Liver (tissue), 9 donors: Measurements from ENCODE around the gene ASNSD1. TPM values are rescaled to one million over a fixed set of nuclear protein-coding genes. Genes with fewer than 3 reads are reported as not detected.

Experiments
- DNase-seq: peaks from one replicate; pipeline ENCODE4 v3.0.0-alpha.2; 2017; ENCODE audit warnings: low spot score
- H3K27ac ChIP-seq, 2 donors: one replicate each; pipeline ENCODE4 v1.7.0; 2013; ENCODE audit warnings: inconsistent platforms in 2 of 2, low read length in 2 of 2, control low read depth in 1 of 2, low read depth in 1 of 2, mild to moderate bottlenecking in 1 of 2
- H3K27me3 ChIP-seq, 4 donors: one replicate each; pipeline versions ENCODE4 v1.6.1 to v1.7.0; 2013; ENCODE audit warnings: low read length in 3 of 4, inconsistent platforms in 1 of 4, mild to moderate bottlenecking in 1 of 4, moderate library complexity in 1 of 4; ENCODE audit not compliant: control insufficient read depth in 4 of 4, insufficient read depth in 4 of 4
- H3K36me3 ChIP-seq, 4 donors: one replicate each; pipeline versions ENCODE4 v1.6.1 to v1.7.0; 2013; ENCODE audit warnings: low read length in 3 of 4, mild to moderate bottlenecking in 3 of 4, low read depth in 1 of 4, moderate library complexity in 1 of 4; ENCODE audit not compliant: control insufficient read depth in 4 of 4, insufficient read depth in 3 of 4
- H3K4me1 ChIP-seq, 4 donors: one replicate each; pipeline versions ENCODE4 v1.6.1 to v1.7.0; 2013; ENCODE audit warnings: low read length in 3 of 4, mild to moderate bottlenecking in 3 of 4, moderate library complexity in 1 of 4; ENCODE audit not compliant: control insufficient read depth in 4 of 4, insufficient read depth in 4 of 4
- H3K4me3 ChIP-seq, 3 donors: one replicate each; pipeline versions ENCODE4 v1.6.1 to v1.7.0; 2013; ENCODE audit warnings: low read length in 3 of 3, control low read depth in 1 of 3, low read depth in 1 of 3, mild to moderate bottlenecking in 1 of 3
- H3K9ac ChIP-seq, 2 donors: one replicate each; pipeline ENCODE4 v1.7.0; 2013; ENCODE audit warnings: low read length in 2 of 2, mild to moderate bottlenecking in 2 of 2, moderate library complexity in 2 of 2, control low read depth in 1 of 2, low read depth in 1 of 2
- H3K9me3 ChIP-seq, 4 donors: one replicate each; pipeline versions ENCODE4 v1.6.1 to v1.7.0; 2013; ENCODE audit warnings: low read length in 3 of 4; ENCODE audit not compliant: control insufficient read depth in 4 of 4
- EGR1 ChIP-seq, 2 donors: IDR thresholded peaks; 2 replicates each; pipeline ENCODE4 v1.6.1; 2016 to 2018; ENCODE audit warnings: antibody characterized with exemption in 2 of 2, low read depth in 2 of 2
- FOXA1 ChIP-seq: IDR thresholded peaks from 2 replicates; pipeline ENCODE4 v1.6.1; 2016; ENCODE audit warnings: antibody characterized with exemption
- FOXA2 ChIP-seq: IDR thresholded peaks from 2 replicates; pipeline ENCODE4 v1.6.1; 2016; ENCODE audit warnings: antibody characterized with exemption
- GABPA ChIP-seq, 2 donors: IDR thresholded peaks in 1 of 2; conservative IDR thresholded peaks in 1 of 2; 2 replicates each; pipeline ENCODE4 v1.6.1; 2016; ENCODE audit warnings: antibody characterized with exemption in 2 of 2, mild to moderate bottlenecking in 1 of 2, moderate library complexity in 1 of 2
- HNF4A ChIP-seq, 2 donors: conservative IDR thresholded peaks; 2 replicates each; pipeline ENCODE4 v1.6.1; 2016; ENCODE audit warnings: antibody characterized with exemption in 2 of 2, mild to moderate bottlenecking in 2 of 2
- HNF4G ChIP-seq: IDR thresholded peaks from 2 replicates; pipeline ENCODE4 v1.6.1; 2016; ENCODE audit warnings: antibody characterized with exemption
- JUND ChIP-seq, 2 donors: IDR thresholded peaks; 2 replicates each; pipeline ENCODE4 v1.6.1; 2016; ENCODE audit warnings: antibody characterized with exemption in 2 of 2
- NR2F2 ChIP-seq: IDR thresholded peaks from 2 replicates; pipeline ENCODE4 v1.6.1; 2016; ENCODE audit warnings: antibody characterized with exemption
- RAD21 ChIP-seq, 2 donors: IDR thresholded peaks; 2 replicates each; pipeline ENCODE4 v1.6.1; 2016; ENCODE audit warnings: antibody characterized with exemption in 2 of 2, mild to moderate bottlenecking in 2 of 2
- RXRA ChIP-seq, 2 donors: IDR thresholded peaks; 2 replicates each; pipeline ENCODE4 v1.6.1; 2017 to 2018; ENCODE audit warnings: antibody characterized with exemption in 2 of 2, mild to moderate bottlenecking in 1 of 2
- SP1 ChIP-seq: IDR thresholded peaks from 2 replicates; pipeline ENCODE4 v1.6.1; 2018; ENCODE audit warnings: antibody characterized with exemption, mild to moderate bottlenecking
- TAF1 ChIP-seq: conservative IDR thresholded peaks from 2 replicates; pipeline ENCODE4 v1.6.1; 2016; ENCODE audit warnings: antibody characterized with exemption, mild to moderate bottlenecking
- YY1 ChIP-seq: IDR thresholded peaks from 2 replicates; pipeline ENCODE4 v1.6.1; 2016; ENCODE audit warnings: antibody characterized with exemption, mild to moderate bottlenecking
- WGBS: extraction: QIAGEN DNeasy Blood & Tissue Kit; methylation state at CpG from one replicate; pipeline ENCODE4 v1.1.7; 2013; 5-methylcytosine and 5-hydroxymethylcytosine counted together
- polyA plus RNA-seq, 2 donors: library from polyadenylated mRNA; stranded (reverse) in 1 of 2; unstranded in 1 of 2; fragments of 200-250 nt in 1 of 2; fragments of >200 nt in 1 of 2; fragmentation: Nextera tagmentation in 1 of 2; extraction: Ambion mirVana in 1 of 2; gene quantifications; one replicate each; pipeline versions ENCODE4 v1.2.1 to v1.2.3, GENCODE V29; 2013 to 2015
- total RNA-seq, 2 donors: library from RNA; depleted of rRNA; stranded (reverse); fragments of >200 nt; gene quantifications; one replicate each; pipeline ENCODE4 v1.2.3, GENCODE V29; 2014
- TF ChIP-seq, protein P1 (sequence below): IDR thresholded peaks from 2 replicates; pipeline ENCODE4 v1.6.1; 2016; ENCODE audit warnings: antibody characterized with exemption, mild to moderate bottlenecking
- TF ChIP-seq, protein P2 (sequence below): IDR thresholded peaks from 2 replicates; pipeline ENCODE4 v1.6.1; 2016; ENCODE audit warnings: antibody characterized with exemption
- TF ChIP-seq, protein P3 (sequence below): IDR thresholded peaks from 2 replicates; pipeline ENCODE4 v1.6.1; 2016; ENCODE audit warnings: antibody characterized with exemption
- TF ChIP-seq, protein P4 (sequence below): fragments of 150-350 bp; IDR thresholded peaks from 2 replicates; pipeline ENCODE4 v1.5.1; 2017; ENCODE audit warnings: improper control_type of control experiment, low read depth, low read length; ENCODE audit not compliant: missing input control
- TF ChIP-seq, protein P5 (sequence below): IDR thresholded peaks from 2 replicates; pipeline ENCODE4 v1.6.1; 2016; ENCODE audit warnings: antibody characterized with exemption
- donor health status: healthy.
- donor health status: healthy.
- donor health status: healthy.
- donor health status: healthy.
- donor health status: healthy.

The ASNSD1 gene
- total and polyA plus RNA-seq, 4 donors: 19.8 to 33.0 (median 25.5) TPM

DNA sequence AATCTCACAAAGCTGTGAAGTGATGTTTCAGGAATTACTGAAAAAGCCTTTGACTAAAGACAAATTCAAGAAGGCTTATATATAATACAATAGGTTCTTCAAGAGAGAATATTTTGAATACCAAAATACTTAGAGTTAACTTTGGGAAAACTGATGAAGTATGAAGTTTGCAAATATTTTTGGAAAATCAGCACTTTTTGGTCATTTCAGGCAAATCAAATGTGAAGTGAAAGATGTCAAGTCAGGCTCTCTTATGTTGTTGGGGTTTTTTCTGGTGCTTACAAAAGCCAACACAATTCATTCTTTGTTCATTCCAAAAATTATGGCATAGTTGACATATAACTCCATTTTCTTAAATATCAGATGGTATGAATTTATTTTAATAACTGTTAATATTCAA, 14.7 kb upstream of the ASNSD1 start (continued):
- TF ChIP-seq, protein P1, sequence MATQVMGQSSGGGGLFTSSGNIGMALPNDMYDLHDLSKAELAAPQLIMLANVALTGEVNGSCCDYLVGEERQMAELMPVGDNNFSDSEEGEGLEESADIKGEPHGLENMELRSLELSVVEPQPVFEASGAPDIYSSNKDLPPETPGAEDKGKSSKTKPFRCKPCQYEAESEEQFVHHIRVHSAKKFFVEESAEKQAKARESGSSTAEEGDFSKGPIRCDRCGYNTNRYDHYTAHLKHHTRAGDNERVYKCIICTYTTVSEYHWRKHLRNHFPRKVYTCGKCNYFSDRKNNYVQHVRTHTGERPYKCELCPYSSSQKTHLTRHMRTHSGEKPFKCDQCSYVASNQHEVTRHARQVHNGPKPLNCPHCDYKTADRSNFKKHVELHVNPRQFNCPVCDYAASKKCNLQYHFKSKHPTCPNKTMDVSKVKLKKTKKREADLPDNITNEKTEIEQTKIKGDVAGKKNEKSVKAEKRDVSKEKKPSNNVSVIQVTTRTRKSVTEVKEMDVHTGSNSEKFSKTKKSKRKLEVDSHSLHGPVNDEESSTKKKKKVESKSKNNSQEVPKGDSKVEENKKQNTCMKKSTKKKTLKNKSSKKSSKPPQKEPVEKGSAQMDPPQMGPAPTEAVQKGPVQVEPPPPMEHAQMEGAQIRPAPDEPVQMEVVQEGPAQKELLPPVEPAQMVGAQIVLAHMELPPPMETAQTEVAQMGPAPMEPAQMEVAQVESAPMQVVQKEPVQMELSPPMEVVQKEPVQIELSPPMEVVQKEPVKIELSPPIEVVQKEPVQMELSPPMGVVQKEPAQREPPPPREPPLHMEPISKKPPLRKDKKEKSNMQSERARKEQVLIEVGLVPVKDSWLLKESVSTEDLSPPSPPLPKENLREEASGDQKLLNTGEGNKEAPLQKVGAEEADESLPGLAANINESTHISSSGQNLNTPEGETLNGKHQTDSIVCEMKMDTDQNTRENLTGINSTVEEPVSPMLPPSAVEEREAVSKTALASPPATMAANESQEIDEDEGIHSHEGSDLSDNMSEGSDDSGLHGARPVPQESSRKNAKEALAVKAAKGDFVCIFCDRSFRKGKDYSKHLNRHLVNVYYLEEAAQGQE: no peak
- no peak for TF ChIP-seq HNF4G
- TF ChIP-seq RAD21 (IDR thresholded peaks at IDR 0.05): no peak
- no peak for TF ChIP-seq TAF1
- TF ChIP-seq, protein P2, sequence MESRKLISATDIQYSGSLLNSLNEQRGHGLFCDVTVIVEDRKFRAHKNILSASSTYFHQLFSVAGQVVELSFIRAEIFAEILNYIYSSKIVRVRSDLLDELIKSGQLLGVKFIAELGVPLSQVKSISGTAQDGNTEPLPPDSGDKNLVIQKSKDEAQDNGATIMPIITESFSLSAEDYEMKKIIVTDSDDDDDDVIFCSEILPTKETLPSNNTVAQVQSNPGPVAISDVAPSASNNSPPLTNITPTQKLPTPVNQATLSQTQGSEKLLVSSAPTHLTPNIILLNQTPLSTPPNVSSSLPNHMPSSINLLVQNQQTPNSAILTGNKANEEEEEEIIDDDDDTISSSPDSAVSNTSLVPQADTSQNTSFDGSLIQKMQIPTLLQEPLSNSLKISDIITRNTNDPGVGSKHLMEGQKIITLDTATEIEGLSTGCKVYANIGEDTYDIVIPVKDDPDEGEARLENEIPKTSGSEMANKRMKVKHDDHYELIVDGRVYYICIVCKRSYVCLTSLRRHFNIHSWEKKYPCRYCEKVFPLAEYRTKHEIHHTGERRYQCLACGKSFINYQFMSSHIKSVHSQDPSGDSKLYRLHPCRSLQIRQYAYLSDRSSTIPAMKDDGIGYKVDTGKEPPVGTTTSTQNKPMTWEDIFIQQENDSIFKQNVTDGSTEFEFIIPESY: no peak

DNA sequence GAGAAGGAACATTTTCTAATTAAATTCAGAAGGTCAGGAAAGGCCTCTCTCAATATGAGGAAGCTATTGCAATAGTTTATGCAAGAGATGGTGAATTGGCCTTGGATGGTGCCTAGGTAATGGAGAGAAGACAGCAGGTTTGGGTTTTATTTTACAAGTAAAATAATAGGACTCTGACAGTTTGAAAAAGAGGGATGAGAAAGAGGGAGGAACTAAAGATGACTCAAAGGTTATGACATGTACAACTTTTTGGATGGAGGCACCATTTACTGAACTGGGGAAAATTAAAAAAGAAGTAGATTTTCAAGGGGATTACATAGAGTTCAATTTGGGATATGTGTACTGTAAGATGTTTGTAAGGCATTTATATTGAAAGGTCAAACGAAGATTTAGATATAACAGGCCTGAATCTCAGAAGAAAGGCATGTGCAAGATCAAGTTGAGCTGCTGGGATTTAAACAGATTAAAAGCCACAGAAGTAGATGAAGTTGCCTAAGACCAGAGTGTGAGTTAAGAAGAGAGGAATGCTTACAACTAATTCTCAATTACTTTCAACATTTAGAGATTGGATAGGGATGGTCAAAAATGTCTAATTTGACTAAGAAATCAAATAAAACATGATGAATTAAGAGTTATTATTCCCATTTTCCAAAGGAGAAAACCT, 12.3 kb upstream of the ASNSD1 start:
- 77% methylated on average over 1 of the region's 1 CpG for WGBS
- H3K9ac ChIP-seq: no peak overlapping the region
- no peaks in the 10 kb centered on the region for H3K27me3 ChIP-seq
- no peak overlapping the region for H3K4me3 ChIP-seq
- TF ChIP-seq, protein P3, sequence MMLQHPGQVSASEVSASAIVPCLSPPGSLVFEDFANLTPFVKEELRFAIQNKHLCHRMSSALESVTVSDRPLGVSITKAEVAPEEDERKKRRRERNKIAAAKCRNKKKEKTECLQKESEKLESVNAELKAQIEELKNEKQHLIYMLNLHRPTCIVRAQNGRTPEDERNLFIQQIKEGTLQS: no peak
- TF ChIP-seq JUND (IDR thresholded peaks at IDR 0.05): no peak
- TF ChIP-seq, protein P4, sequence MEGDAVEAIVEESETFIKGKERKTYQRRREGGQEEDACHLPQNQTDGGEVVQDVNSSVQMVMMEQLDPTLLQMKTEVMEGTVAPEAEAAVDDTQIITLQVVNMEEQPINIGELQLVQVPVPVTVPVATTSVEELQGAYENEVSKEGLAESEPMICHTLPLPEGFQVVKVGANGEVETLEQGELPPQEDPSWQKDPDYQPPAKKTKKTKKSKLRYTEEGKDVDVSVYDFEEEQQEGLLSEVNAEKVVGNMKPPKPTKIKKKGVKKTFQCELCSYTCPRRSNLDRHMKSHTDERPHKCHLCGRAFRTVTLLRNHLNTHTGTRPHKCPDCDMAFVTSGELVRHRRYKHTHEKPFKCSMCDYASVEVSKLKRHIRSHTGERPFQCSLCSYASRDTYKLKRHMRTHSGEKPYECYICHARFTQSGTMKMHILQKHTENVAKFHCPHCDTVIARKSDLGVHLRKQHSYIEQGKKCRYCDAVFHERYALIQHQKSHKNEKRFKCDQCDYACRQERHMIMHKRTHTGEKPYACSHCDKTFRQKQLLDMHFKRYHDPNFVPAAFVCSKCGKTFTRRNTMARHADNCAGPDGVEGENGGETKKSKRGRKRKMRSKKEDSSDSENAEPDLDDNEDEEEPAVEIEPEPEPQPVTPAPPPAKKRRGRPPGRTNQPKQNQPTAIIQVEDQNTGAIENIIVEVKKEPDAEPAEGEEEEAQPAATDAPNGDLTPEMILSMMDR: no peak
- no peak for TF ChIP-seq EGR1 (IDR thresholded peaks at IDR 0.05; ENCODE audit: low read depth in 2 of 2)
- no peak for TF ChIP-seq FOXA1
- no peak for TF ChIP-seq SP1
- no peak for TF ChIP-seq RAD21 (IDR thresholded peaks at IDR 0.05)
- TF ChIP-seq FOXA2: no peak
- TF ChIP-seq GABPA (IDR thresholded peaks at IDR 0.05 in 1 of 2, conservative IDR thresholded peaks at IDR 0.05 in 1 of 2): no peak
- TF ChIP-seq RXRA (IDR thresholded peaks at IDR 0.05): no peak
- TF ChIP-seq TAF1: no peak
- no peak for TF ChIP-seq NR2F2
- no peak for TF ChIP-seq YY1
- TF ChIP-seq, protein P1: no peak
- TF ChIP-seq HNF4A (conservative IDR thresholded peaks at IDR 0.05): no peak
- TF ChIP-seq, protein P5, sequence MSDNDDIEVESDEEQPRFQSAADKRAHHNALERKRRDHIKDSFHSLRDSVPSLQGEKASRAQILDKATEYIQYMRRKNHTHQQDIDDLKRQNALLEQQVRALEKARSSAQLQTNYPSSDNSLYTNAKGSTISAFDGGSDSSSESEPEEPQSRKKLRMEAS: no peak
- no peak for TF ChIP-seq HNF4G
- TF ChIP-seq, protein P2: no peak
- peaks cover 0 to 2% (median 0%) of the 10 kb centered on the region in 4 donors for H3K9me3 ChIP-seq
- no peak overlapping the region for H3K27ac ChIP-seq
- no peaks in the 10 kb centered on the region for H3K4me1 ChIP-seq
- no peak for DNase-seq
- H3K36me3 ChIP-seq: no peaks in the 10 kb centered on the region
